HEK293T (cell line): ENCODE data around the gene ACSL3.

Experiments used
- CTCF ChIA-PET: fragments of 350-600 bp; formaldehyde crosslinking; extraction: SDS; loops from one replicate; lab custom pipeline; 2021; ENCODE audit warnings: antibody characterized with exemption, inconsistent platforms; lab: Yijun Ruan, JAX
- POLR2A ChIA-PET: fragments of 350-600 bp; formaldehyde crosslinking; extraction: SDS; loops from one replicate; lab custom pipeline; 2020; ENCODE audit warnings: antibody characterized with exemption, inconsistent platforms; lab: Yijun Ruan, JAX
- DNase-seq: peaks from one replicate; pipeline ENCODE4 v3.0.0; 2012; ENCODE audit warnings: mixed read lengths; ENCODE audit errors: extremely low spot score
- ARNT ChIP-seq: fragments of 450-650 bp; IDR thresholded peaks from 2 replicates; pipeline ENCODE4 v1.6.1; 2017; ENCODE audit warnings: mild to moderate bottlenecking
- BHLHE40 ChIP-seq: fragments of 450-650 bp; IDR thresholded peaks from 2 replicates; pipeline ENCODE4 v1.6.1; 2016; ENCODE audit warnings: mild to moderate bottlenecking, moderate library complexity, borderline replicate concordance
- CTBP1 ChIP-seq: fragments of 450-650 bp; IDR thresholded peaks from 2 replicates; pipeline ENCODE4 v1.6.1; 2016; ENCODE audit warnings: borderline replicate concordance
- ELF4 ChIP-seq: fragments of 450-650 bp; IDR thresholded peaks from 2 replicates; pipeline ENCODE4 v1.6.1; 2017; ENCODE audit warnings: antibody characterized with exemption
- FOXA1 ChIP-seq: fragments of 450-650 bp; IDR thresholded peaks from 2 replicates; pipeline ENCODE4 v1.6.1; 2016; ENCODE audit warnings: mild to moderate bottlenecking
- FOXK2 ChIP-seq: fragments of 450-650 bp; IDR thresholded peaks from 2 replicates; pipeline ENCODE4 v1.6.1; 2016; ENCODE audit warnings: mild to moderate bottlenecking
- FOXM1 ChIP-seq: fragments of 450-650 bp; IDR thresholded peaks from 2 replicates; pipeline ENCODE4 v1.6.1; 2017; ENCODE audit warnings: mild to moderate bottlenecking, borderline replicate concordance
- HDGF ChIP-seq: fragments of 450-650 bp; IDR thresholded peaks from 2 replicates; pipeline ENCODE4 v1.6.1; 2017; ENCODE audit warnings: antibody characterized with exemption, borderline replicate concordance
- L3MBTL2 ChIP-seq: fragments of 450-650 bp; conservative IDR thresholded peaks from 2 replicates; pipeline ENCODE4 v1.6.1; 2016; ENCODE audit warnings: mild to moderate bottlenecking
- LEF1 ChIP-seq: fragments of 450-650 bp; IDR thresholded peaks from 2 replicates; pipeline ENCODE4 v1.6.1; 2017; ENCODE audit warnings: mild to moderate bottlenecking, borderline replicate concordance
- NFRKB ChIP-seq: fragments of 450-650 bp; IDR thresholded peaks from 2 replicates; pipeline ENCODE4 v1.6.1; 2016; ENCODE audit warnings: mild to moderate bottlenecking, moderate library complexity
- PKNOX1 ChIP-seq: fragments of 450-650 bp; IDR thresholded peaks from 2 replicates; pipeline ENCODE4 v1.6.1; 2016
- SP1 ChIP-seq: fragments of 450-650 bp; IDR thresholded peaks from 2 replicates; pipeline ENCODE4 v1.6.1; 2017
- SUZ12 ChIP-seq: fragments of 450-650 bp; IDR thresholded peaks from 2 replicates; pipeline ENCODE4 v1.6.1; 2016; ENCODE audit warnings: mild to moderate bottlenecking
- TARDBP ChIP-seq: fragments of 450-650 bp; IDR thresholded peaks from 2 replicates; pipeline ENCODE4 v1.6.1; 2016
- ZNF384 ChIP-seq: fragments of 450-650 bp; IDR thresholded peaks from 2 replicates; pipeline ENCODE4 v1.6.1; 2016

ACSL3 gene

GRCh38 chr2:222973733-222974132 is 112.9 kb downstream of the ACSL3 start:
- ChIA-PET CTCF (interaction anchor here (0.7 kb wide), 1 partner anchor 125 kb away, joined by 3 read pairs; no protein-coding TSS in a partner anchor), POLR2A (no interaction called here)
- no peak for TF ChIP-seq FOXM1
- no peak for TF ChIP-seq CTBP1
- TF ChIP-seq BHLHE40, result no peak
- no peak for TF ChIP-seq FOXK2
- TF ChIP-seq NFRKB, result no peak
- TF ChIP-seq HDGF, result no peak
- no peak for TF ChIP-seq ELF4
- no peak for TF ChIP-seq LEF1
- TF ChIP-seq SUZ12, result no peak
- TF ChIP-seq SP1, result no peak
- no peak for TF ChIP-seq TARDBP
- no peak for TF ChIP-seq ARNT
- TF ChIP-seq L3MBTL2, result no peak
- TF ChIP-seq ZNF384, result no peak
- no peak for TF ChIP-seq PKNOX1
- TF ChIP-seq FOXA1, result no peak
- DNase-seq, result no peak

DNA sequence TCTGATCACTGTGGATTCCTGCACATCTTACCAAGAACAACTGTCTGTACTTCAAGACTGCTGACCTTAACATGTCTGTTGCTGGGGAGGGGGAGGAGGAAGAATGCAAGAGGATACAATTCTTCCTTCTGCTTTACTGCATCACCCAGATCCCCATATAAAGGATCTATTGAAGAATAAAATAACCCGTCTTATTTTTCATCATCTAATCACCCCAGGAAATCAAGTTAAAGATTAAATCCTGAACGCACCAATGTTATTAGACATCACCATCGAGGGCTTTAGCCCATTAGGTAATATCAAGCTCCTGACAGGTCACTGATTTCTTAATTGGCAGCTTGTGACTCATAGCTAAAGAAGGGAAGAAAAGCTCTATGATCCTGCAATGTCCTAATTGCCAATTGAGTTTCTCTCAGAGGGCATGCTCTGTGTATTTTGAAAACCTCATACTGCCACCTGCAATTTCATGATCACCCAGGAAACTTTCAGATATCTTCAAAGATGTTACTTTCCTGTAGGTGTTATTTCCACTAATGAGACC is 115.8 kb downstream of the ACSL3 start:
- POLR2A ChIA-PET, result no interaction called here
- no peak for DNase-seq

DNA sequence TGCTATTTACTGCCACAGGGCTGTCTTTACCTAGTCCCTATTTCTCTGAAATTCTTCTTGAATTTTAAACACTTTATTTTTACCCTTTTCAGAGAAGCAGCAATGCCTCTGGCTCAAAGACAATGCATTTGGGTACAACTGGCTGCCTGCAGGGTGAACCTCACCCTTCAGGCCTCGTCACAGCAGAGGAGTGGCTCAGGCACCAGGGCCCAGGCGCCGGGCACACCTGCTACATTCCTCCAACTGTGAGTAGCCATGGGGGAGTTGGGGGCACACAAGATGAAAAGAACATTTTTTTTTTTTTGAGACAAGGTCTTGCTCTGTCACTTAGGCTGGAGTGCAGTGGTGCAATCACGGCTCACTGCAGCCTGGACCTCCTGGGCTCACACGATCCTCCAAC is 116.3 kb downstream of the ACSL3 start:
- no peak for DNase-seq
- CTCF ChIA-PET, result no interaction called here
- POLR2A ChIA-PET, result no interaction called here
- no peak for TF ChIP-seq SUZ12
- no peak for TF ChIP-seq ZNF384
- TF ChIP-seq FOXA1, result no peak
- TF ChIP-seq FOXM1, result no peak
- no peak for TF ChIP-seq PKNOX1
- no peak for TF ChIP-seq FOXK2
- TF ChIP-seq SP1, result no peak

More for the DNA sequence above, 115.8 kb downstream of the ACSL3 start:
- CTCF ChIA-PET, result interaction anchor here (0.6 kb wide), 1 partner anchor 266 kb away, joined by 3 read pairs; no protein-coding TSS in a partner anchor
- TF ChIP-seq SP1, result no peak
- no peak for TF ChIP-seq BHLHE40
- TF ChIP-seq PKNOX1, result no peak
- no peak for TF ChIP-seq HDGF
- no peak for TF ChIP-seq FOXA1
- TF ChIP-seq LEF1, result no peak
- TF ChIP-seq L3MBTL2, result no peak
- TF ChIP-seq FOXM1, result no peak
- no peak for TF ChIP-seq SUZ12
- no peak for TF ChIP-seq TARDBP
- no peak for TF ChIP-seq ARNT
- TF ChIP-seq ZNF384, result no peak
- TF ChIP-seq NFRKB, result no peak
- TF ChIP-seq FOXK2, result no peak
- no peak for TF ChIP-seq ELF4
- no peak for TF ChIP-seq CTBP1

- no peak for DNase-seq
- ChIA-PET POLR2A (no interaction called here), CTCF (interaction anchor here (0.6 kb wide), 1 partner anchor 9 kb away, joined by 3 read pairs; no protein-coding TSS in a partner anchor)
- no peak for TF ChIP-seq LEF1
- TF ChIP-seq SP1, result no peak
- no peak for TF ChIP-seq FOXK2
- no peak for TF ChIP-seq L3MBTL2
- no peak for TF ChIP-seq ZNF384
- no peak for TF ChIP-seq PKNOX1
- TF ChIP-seq CTBP1, result no peak
- TF ChIP-seq BHLHE40, result no peak
- TF ChIP-seq NFRKB, result no peak
- no peak for TF ChIP-seq SUZ12
- TF ChIP-seq ELF4, result no peak
- TF ChIP-seq TARDBP, result no peak
- TF ChIP-seq FOXM1, result no peak
- TF ChIP-seq HDGF, result no peak
- TF ChIP-seq FOXA1, result no peak
- TF ChIP-seq ARNT, result no peak
Observed at GRCh38 chr2:222978850-222979249, 118.0 kb downstream of the ACSL3 start.

- TF ChIP-seq L3MBTL2 (no peak), ELF4 (no peak), BHLHE40 (no peak), PKNOX1 (no peak), ARNT (no peak), SP1 (no peak), SUZ12 (no peak), FOXM1 (no peak), HDGF (no peak), TARDBP (no peak), FOXA1 (no peak), ZNF384 (no peak), LEF1 (no peak), FOXK2 (no peak), NFRKB (no peak), CTBP1 (no peak)
- CTCF ChIA-PET, result interaction anchor here (0.6 kb wide), 1 partner anchor 9 kb away, joined by 3 read pairs; no protein-coding TSS in a partner anchor
- POLR2A ChIA-PET, result no interaction called here
- DNase-seq, result no peak
Observed at GRCh38 chr2:222979484-222979883, 118.6 kb downstream of the ACSL3 start.
